ENCODE results near the gene NIF3L1. TPM values are rescaled to one million over a fixed set of nuclear protein-coding genes. Genes with fewer than 3 reads are reported as not detected.

Gene NIF3L1
- total and polyA plus RNA-seq, 2 of the 8 experiments (the other 6 are each of a cell fraction or from before 2014, with no cell fraction given): 63.4 to 126 TPM

DNA sequence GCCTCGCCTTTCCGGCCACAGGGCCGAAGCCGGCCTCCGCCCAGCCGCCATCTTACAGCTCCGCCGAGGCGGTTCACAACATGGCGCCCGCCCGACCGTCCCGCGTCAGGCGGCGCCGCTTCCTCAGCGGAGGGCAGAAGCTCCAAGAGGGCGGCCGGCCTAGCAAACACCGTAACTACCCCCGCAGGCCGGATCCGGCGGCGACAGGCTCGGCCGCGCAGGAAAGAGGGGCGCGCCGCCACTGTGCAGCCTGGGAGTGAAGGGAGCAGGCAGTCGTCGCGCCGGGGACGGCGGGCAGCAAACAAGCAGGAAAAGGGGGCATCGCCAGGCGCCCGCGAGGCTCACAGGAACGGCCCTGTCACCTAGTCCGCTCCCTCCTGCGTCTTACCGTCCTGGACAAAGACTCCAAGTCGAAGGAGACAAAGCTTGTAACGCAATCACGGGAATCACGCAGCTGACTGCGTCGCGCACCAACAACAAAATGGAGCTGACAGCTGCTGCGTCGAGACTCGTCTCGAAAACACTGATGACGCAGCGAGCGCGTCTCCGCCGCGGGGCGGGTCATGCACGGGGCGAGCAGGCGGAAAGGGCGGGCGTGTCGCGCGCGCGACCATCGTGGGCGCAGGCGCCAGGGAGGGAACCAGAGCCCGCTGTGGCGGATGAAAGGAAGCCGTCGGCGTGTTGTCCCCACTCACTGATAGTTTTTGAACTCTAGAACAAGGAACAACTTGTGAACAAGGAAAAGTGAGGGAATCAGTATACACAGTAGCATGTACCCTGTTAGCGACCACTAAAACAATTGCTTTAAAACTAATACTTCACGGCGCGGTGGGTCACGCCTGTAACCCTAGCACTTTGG, 24.8 kb upstream of the NIF3L1 start, which contains the start of gene CLK1 (continued):
- TF ChIP-seq SRF (IDR thresholded peaks at IDR 0.05; ENCODE audit: low read depth, low read length) (no peak), RAD21 (IDR thresholded peaks at IDR 0.05 in 1 of 2, conservative IDR thresholded peaks at IDR 0.05 in 1 of 2; ENCODE audit: low read depth in 2 of 2, low read length in 2 of 2) (no peak)
- TF ChIP-seq, protein P1, sequence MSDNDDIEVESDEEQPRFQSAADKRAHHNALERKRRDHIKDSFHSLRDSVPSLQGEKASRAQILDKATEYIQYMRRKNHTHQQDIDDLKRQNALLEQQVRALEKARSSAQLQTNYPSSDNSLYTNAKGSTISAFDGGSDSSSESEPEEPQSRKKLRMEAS (IDR thresholded peaks at IDR 0.05): peak; percentile 78
